ENCODE measurements around the gene ZNF341. TPM values are rescaled to one million over a fixed set of nuclear protein-coding genes. Genes with fewer than 3 reads are reported as not detected.

ZNF341 gene
- total and polyA plus RNA-seq, 2 donors (not counting 1 experiment from before 2014, with no cell fraction given): 9.1 to 10.9 TPM

DNA sequence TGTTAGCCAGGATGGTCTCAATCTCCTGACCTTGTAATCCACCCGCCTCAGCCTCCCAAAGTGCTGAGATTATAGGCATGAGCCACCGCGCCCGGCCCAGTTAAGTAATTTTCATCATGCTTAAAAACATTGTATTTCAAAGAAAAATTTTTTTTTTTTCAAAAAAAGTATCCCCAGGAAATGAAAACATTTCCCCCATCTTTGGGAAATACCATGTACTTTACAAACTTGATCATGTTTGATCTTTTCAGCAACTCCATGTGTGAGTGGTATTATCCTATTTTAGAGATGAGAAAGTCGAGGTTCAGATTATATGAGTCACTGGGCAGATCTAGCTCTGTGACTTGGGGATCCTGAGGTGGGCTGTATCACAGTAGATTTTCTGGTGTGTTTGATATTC is 91.2 kb downstream of the ZNF341 start:
- H3K4me1 ChIP-seq (ENCODE audit: control insufficient read depth in 2 of 2, insufficient read depth in 2 of 2, low read length in 2 of 2): peaks cover 40 to 53% of the 10 kb centered on the region in 2 donors

DNA sequence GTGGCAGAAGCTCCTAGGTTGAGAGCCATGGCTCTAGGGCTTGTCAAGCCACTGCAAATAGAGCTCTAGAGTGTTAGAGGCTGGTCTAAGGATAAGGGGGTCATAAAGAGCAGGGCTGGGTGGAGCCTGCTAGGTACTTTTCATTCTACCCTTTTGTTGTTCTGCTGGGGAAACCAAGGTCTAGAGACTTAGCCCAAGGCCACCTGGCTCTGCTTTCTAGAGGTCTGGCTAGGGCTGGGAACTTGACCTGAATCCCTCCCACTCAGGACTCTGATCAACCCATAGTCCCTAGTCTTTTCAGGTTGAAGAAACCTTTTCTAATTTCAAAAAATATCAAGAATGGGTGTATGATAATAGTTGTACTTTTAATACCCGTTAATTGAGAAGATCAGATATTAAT is 93.1 kb downstream of the ZNF341 start:
- Histone ChIP-seq H3K4me2 (replicated peaks; ENCODE audit: low read depth, low read length, poor library complexity, severe bottlenecking) (no peak overlapping the region), H3K27me3 (replicated peaks in 1 of 4; ENCODE audit: control extremely low read depth in 1 of 4, control insufficient read depth in 3 of 4, insufficient read depth in 4 of 4, low read length in 3 of 4) (no peaks in the 10 kb centered on the region), H3K4me1 (ENCODE audit: control insufficient read depth in 2 of 2, insufficient read depth in 2 of 2, low read length in 2 of 2) (peaks cover 42 to 43% of the 10 kb centered on the region in 2 donors), H3K9ac (ENCODE audit: low read length) (no peak overlapping the region), H3K36me3 (replicated peaks in 1 of 2; ENCODE audit: control extremely low read depth in 1 of 2, control insufficient read depth in 1 of 2, extremely low read depth in 1 of 2, insufficient read depth in 2 of 2, low read length in 1 of 2) (peaks cover 3% of the 10 kb centered on the region in 2 experiments), H2AFZ (ENCODE audit: insufficient read depth, low read depth, low read length, poor library complexity, severe bottlenecking) (no peak overlapping the region), H3K27ac (ENCODE audit: low read length in 2 of 2) (no peak overlapping the region), H3K9me3 (ENCODE audit: control extremely low read depth in 1 of 3, control insufficient read depth in 2 of 3, insufficient read depth in 1 of 3, low read length in 2 of 3) (no peaks in the 10 kb centered on the region), H3K4me3 (ENCODE audit: control extremely low read depth in 1 of 5, extremely low read depth in 1 of 5, insufficient read depth in 1 of 5, low read depth in 2 of 5, low read length in 4 of 5) (no peak overlapping the region), H3K79me2 (ENCODE audit: control insufficient read depth, insufficient read depth, low read length) (peaks cover 99% of the 10 kb centered on the region), H4K20me1 (ENCODE audit: control insufficient read depth, insufficient read depth, low read length, poor library complexity, severe bottlenecking) (peaks cover 86% of the 10 kb centered on the region)
- DNase-seq: no peak
- no CpG with 5 or more reads among the region's 1 CpG for WGBS (ENCODE audit: insufficient coverage)
- Mint-ChIP-seq H3K27ac (no peak overlapping the region), H3K4me3 (no peak overlapping the region), H3K4me1 (peaks cover 71% of the 10 kb centered on the region), H3K27me3 (no peaks in the 10 kb centered on the region), H3K9me3 (ENCODE audit: insufficient read depth) (no peaks in the 10 kb centered on the region)
- intact Hi-C loops (cut with micrococcal nuclease): no loop called here
- no peak for TF ChIP-seq EZH2 (IDR thresholded peaks at IDR 0.05; ENCODE audit: borderline replicate concordance, insufficient read depth, low read depth, low read length, poor library complexity, severe bottlenecking)
- TF ChIP-seq, protein P1, sequence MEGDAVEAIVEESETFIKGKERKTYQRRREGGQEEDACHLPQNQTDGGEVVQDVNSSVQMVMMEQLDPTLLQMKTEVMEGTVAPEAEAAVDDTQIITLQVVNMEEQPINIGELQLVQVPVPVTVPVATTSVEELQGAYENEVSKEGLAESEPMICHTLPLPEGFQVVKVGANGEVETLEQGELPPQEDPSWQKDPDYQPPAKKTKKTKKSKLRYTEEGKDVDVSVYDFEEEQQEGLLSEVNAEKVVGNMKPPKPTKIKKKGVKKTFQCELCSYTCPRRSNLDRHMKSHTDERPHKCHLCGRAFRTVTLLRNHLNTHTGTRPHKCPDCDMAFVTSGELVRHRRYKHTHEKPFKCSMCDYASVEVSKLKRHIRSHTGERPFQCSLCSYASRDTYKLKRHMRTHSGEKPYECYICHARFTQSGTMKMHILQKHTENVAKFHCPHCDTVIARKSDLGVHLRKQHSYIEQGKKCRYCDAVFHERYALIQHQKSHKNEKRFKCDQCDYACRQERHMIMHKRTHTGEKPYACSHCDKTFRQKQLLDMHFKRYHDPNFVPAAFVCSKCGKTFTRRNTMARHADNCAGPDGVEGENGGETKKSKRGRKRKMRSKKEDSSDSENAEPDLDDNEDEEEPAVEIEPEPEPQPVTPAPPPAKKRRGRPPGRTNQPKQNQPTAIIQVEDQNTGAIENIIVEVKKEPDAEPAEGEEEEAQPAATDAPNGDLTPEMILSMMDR (IDR thresholded peaks at IDR 0.05): no peak
- ChIA-PET POLR2A (no interaction called here), CTCF (no interaction called here)
- no peak for ATAC-seq (ENCODE audit: low read depth)

More for the DNA sequence above, 91.2 kb downstream of the ZNF341 start:
- H3K4me3 ChIP-seq (ENCODE audit: control extremely low read depth in 1 of 5, extremely low read depth in 1 of 5, insufficient read depth in 1 of 5, low read depth in 2 of 5, low read length in 4 of 5): no peak overlapping the region
- no peak overlapping the region for H2AFZ ChIP-seq (ENCODE audit: insufficient read depth, low read depth, low read length, poor library complexity, severe bottlenecking)
- Mint-ChIP-seq H3K4me1 (peaks cover 71% of the 10 kb centered on the region), H3K4me3 (no peak overlapping the region), H3K27ac (no peak overlapping the region), H3K9me3 (ENCODE audit: insufficient read depth) (no peaks in the 10 kb centered on the region), H3K27me3 (no peaks in the 10 kb centered on the region)
- WGBS (ENCODE audit: insufficient coverage): 86% methylated on average over 1 of the region's 5 CpGs
- H3K27me3 ChIP-seq (replicated peaks in 1 of 4; ENCODE audit: control extremely low read depth in 1 of 4, control insufficient read depth in 3 of 4, insufficient read depth in 4 of 4, low read length in 3 of 4): no peaks in the 10 kb centered on the region
- no peak overlapping the region for H3K9ac ChIP-seq (ENCODE audit: low read length)
- DNase-seq (no peak), ATAC-seq (ENCODE audit: low read depth) (no peak)
- no peak overlapping the region for H3K27ac ChIP-seq (ENCODE audit: low read length in 2 of 2)
- no peak overlapping the region for H3K4me2 ChIP-seq (replicated peaks; ENCODE audit: low read depth, low read length, poor library complexity, severe bottlenecking)
- intact Hi-C loops (cut with micrococcal nuclease): no loop called here
- peaks cover 85% of the 10 kb centered on the region for H4K20me1 ChIP-seq (ENCODE audit: control insufficient read depth, insufficient read depth, low read length, poor library complexity, severe bottlenecking)
- H3K9me3 ChIP-seq (ENCODE audit: control extremely low read depth in 1 of 3, control insufficient read depth in 2 of 3, insufficient read depth in 1 of 3, low read length in 2 of 3): no peaks in the 10 kb centered on the region
- TF ChIP-seq EZH2 (IDR thresholded peaks at IDR 0.05; ENCODE audit: borderline replicate concordance, insufficient read depth, low read depth, low read length, poor library complexity, severe bottlenecking): no peak
- TF ChIP-seq, protein P1 (IDR thresholded peaks at IDR 0.05): no peak
- POLR2A ChIA-PET: no interaction called here
- CTCF ChIA-PET: no interaction called here
- peaks cover 3 to 6% of the 10 kb centered on the region in 2 experiments for H3K36me3 ChIP-seq (replicated peaks in 1 of 2; ENCODE audit: control extremely low read depth in 1 of 2, control insufficient read depth in 1 of 2, extremely low read depth in 1 of 2, insufficient read depth in 2 of 2, low read length in 1 of 2)
- peaks cover 99% of the 10 kb centered on the region for H3K79me2 ChIP-seq (ENCODE audit: control insufficient read depth, insufficient read depth, low read length)
